H1 (cell line): ENCODE data around the gene ATP7B. TPM values are rescaled to one million over a fixed set of nuclear protein-coding genes. Genes with fewer than 3 reads are reported as not detected.

Experiments
- CTCF ChIA-PET: fragments of 300-600 bp; sonication (Branson Sonifier 250); formaldehyde crosslinking; loops from one replicate; lab custom pipeline; 2021; ENCODE audit not compliant: partially characterized antibody; lab: Charles Lee
- POLR2A ChIA-PET: fragments of 300-600 bp; sonication (Branson Sonifier 250); formaldehyde crosslinking; loops from one replicate; lab custom pipeline; 2021; ENCODE audit warnings: inconsistent platforms; ENCODE audit not compliant: partially characterized antibody; lab: Charles Lee
- DNase-seq, 2 experiments: peaks; one replicate each; pipeline versions ENCODE4 v3.0.0 to v3.0.0-alpha.2; 2010 to 2022; ENCODE audit warnings: low spot score in 2 of 2, low read depth in 1 of 2, mixed read lengths in 1 of 2
- FAIRE-seq: peaks from 2 replicates; lab custom pipeline; 2011; peaks lifted over from hg19 to GRCh38; lab: Jason Lieb, UNC
- H2AFZ ChIP-seq: 2 replicates; pipeline ENCODE4 v1.8.1; 2012; ENCODE audit warnings: low read length, inconsistent platforms
- H2AK5ac ChIP-seq: 2 replicates; pipeline ENCODE4 v1.6.1; 2013; ENCODE audit warnings: low read depth, low read length
- H2BK120ac ChIP-seq: replicated peaks from 2 replicates; pipeline ENCODE3; 2013; ENCODE audit warnings: low read depth, low read length, inconsistent platforms
- H2BK12ac ChIP-seq: 2 replicates; pipeline ENCODE4 v1.6.1; 2013; ENCODE audit warnings: low read depth, low read length
- H2BK15ac ChIP-seq: 2 replicates; pipeline ENCODE4 v1.6.1; 2013; ENCODE audit warnings: low read length
- H2BK20ac ChIP-seq: 2 replicates; pipeline ENCODE4 v1.6.1; 2013; ENCODE audit warnings: low read length
- H2BK5ac ChIP-seq: 2 replicates; pipeline ENCODE4 v1.6.1; 2013; ENCODE audit warnings: low read depth, low read length
- H3K14ac ChIP-seq: 2 replicates; pipeline ENCODE4 v1.6.1; 2013; ENCODE audit warnings: inconsistent platforms; ENCODE audit not compliant: insufficient read length
- H3K18ac ChIP-seq: 2 replicates; pipeline ENCODE4 v1.6.1; 2013; ENCODE audit warnings: low read length; ENCODE audit errors: extremely low read depth
- H3K23ac ChIP-seq: 2 replicates; pipeline ENCODE4 v1.6.1; 2013; ENCODE audit warnings: inconsistent platforms; ENCODE audit not compliant: insufficient read length
- H3K23me2 ChIP-seq: 2 replicates; pipeline ENCODE4 v1.6.1; 2013; ENCODE audit warnings: low read depth, low read length
- H3K27ac ChIP-seq: 2 replicates; pipeline ENCODE4 v1.6.1; 2011; ENCODE audit warnings: low read depth, low read length, inconsistent platforms
- H3K27me3 ChIP-seq, 4 experiments: replicated peaks in 1 of 4; 1 replicate in 1 of 4; 2 replicates in 3 of 4; pipeline versions ENCODE4 v1.6.1 to v1.8.1; 2011 to 2013; ENCODE audit warnings: low read length in 3 of 4, mild to moderate bottlenecking in 3 of 4, inconsistent platforms in 2 of 4, mixed read lengths in 2 of 4, moderate library complexity in 1 of 4; ENCODE audit not compliant: control insufficient read depth in 3 of 4, insufficient read depth in 3 of 4; ENCODE audit errors: extremely low read depth in 1 of 4
- H3K36me3 ChIP-seq, 4 experiments: 2 replicates each; pipeline versions ENCODE4 v1.6.1 to v1.8.1; 2011 to 2013; ENCODE audit warnings: mild to moderate bottlenecking in 4 of 4, low read length in 3 of 4, moderate library complexity in 2 of 4, control low read depth in 1 of 4, inconsistent platforms in 1 of 4; ENCODE audit not compliant: insufficient read depth in 4 of 4, control insufficient read depth in 2 of 4
- H3K4ac ChIP-seq: replicated peaks from 2 replicates; pipeline ENCODE3; 2013; ENCODE audit warnings: low read length, low read depth, mixed read lengths, inconsistent platforms; ENCODE audit not compliant: insufficient read length
- H3K4me1 ChIP-seq, 4 experiments: replicated peaks in 1 of 4; 1 replicate in 1 of 4; 2 replicates in 3 of 4; pipeline versions ENCODE4 v1.6.1 to v1.8.1; 2011 to 2013; ENCODE audit warnings: low read length in 3 of 4, inconsistent platforms in 2 of 4, mixed read lengths in 1 of 4; ENCODE audit not compliant: insufficient read depth in 4 of 4, control insufficient read depth in 3 of 4
- H3K4me2 ChIP-seq, 2 experiments: 2 replicates each; pipeline versions ENCODE4 v1.6.1 to v1.8.1; 2011 to 2013; ENCODE audit warnings: low read depth in 2 of 2, low read length in 2 of 2, control low read depth in 1 of 2, inconsistent platforms in 1 of 2, mild to moderate bottlenecking in 1 of 2; ENCODE audit not compliant: insufficient read depth in 1 of 2
- H3K4me3 ChIP-seq, 4 experiments: fragments of 200-600, 300-600 bp in 1 of 4; sonication (generic), shearing (Covaris generic), sonication (Bioruptor Twin) in 1 of 4; 2 replicates each; pipeline versions ENCODE4 v1.5.1 to v1.8.1; 2011 to 2016; ENCODE audit warnings: low read length in 4 of 4, low read depth in 3 of 4, control low read depth in 2 of 4, inconsistent platforms in 2 of 4, mild to moderate bottlenecking in 2 of 4, mixed read lengths in 1 of 4, moderate library complexity in 1 of 4; ENCODE audit not compliant: insufficient read depth in 2 of 4; ENCODE audit errors: extremely low read depth in 1 of 4
- H3K56ac ChIP-seq: replicated peaks from 2 replicates; pipeline ENCODE3; 2013; ENCODE audit warnings: low read depth, mild to moderate bottlenecking, mixed read lengths, low read length, inconsistent platforms; ENCODE audit not compliant: insufficient read length
- H3K79me1 ChIP-seq: 2 replicates; pipeline ENCODE4 v1.6.1; 2013; ENCODE audit warnings: low read depth, low read length, control low read depth
- H3K79me2 ChIP-seq, 2 experiments: 2 replicates each; pipeline versions ENCODE4 v1.6.1 to v1.8.1; 2012 to 2013; ENCODE audit warnings: low read length in 2 of 2, mild to moderate bottlenecking in 2 of 2, inconsistent platforms in 1 of 2; ENCODE audit not compliant: insufficient read depth in 2 of 2, control insufficient read depth in 1 of 2
- H3K9ac ChIP-seq, 4 experiments: replicated peaks in 1 of 4; 1 replicate in 1 of 4; 2 replicates in 3 of 4; pipeline versions ENCODE4 v1.6.1 to v1.8.1; 2011 to 2013; ENCODE audit warnings: low read depth in 3 of 4, low read length in 3 of 4, control low read depth in 2 of 4, mild to moderate bottlenecking in 2 of 4, moderate library complexity in 2 of 4, inconsistent platforms in 1 of 4; ENCODE audit errors: extremely low read depth in 1 of 4
- H3K9me3 ChIP-seq, 2 experiments: 2 replicates each; pipeline versions ENCODE4 v1.6.1 to v1.8.1; 2012 to 2013; ENCODE audit warnings: mild to moderate bottlenecking in 2 of 2, moderate library complexity in 2 of 2, control low read depth in 1 of 2, inconsistent platforms in 1 of 2, low read depth in 1 of 2, low read length in 1 of 2, mixed read lengths in 1 of 2; ENCODE audit not compliant: insufficient read depth in 2 of 2
- H4K20me1 ChIP-seq, 2 experiments: replicated peaks in 1 of 2; 2 replicates each; pipeline versions ENCODE3 to v1.8.1; 2011 to 2013; ENCODE audit warnings: inconsistent platforms in 2 of 2, low read length in 2 of 2, mild to moderate bottlenecking in 1 of 2; ENCODE audit not compliant: insufficient read depth in 2 of 2, control insufficient read depth in 1 of 2
- H4K5ac ChIP-seq: 2 replicates; pipeline ENCODE4 v1.6.1; 2013; ENCODE audit warnings: low read length, low read depth, mixed read lengths, inconsistent platforms; ENCODE audit not compliant: insufficient read length
- H4K8ac ChIP-seq: 2 replicates; pipeline ENCODE4 v1.8.0; 2013; ENCODE audit warnings: mild to moderate bottlenecking, moderate library complexity, low read length, inconsistent platforms; ENCODE audit not compliant: insufficient read depth; ENCODE audit errors: extremely low read depth
- H4K91ac ChIP-seq: replicated peaks from 2 replicates; pipeline ENCODE3; 2013; ENCODE audit warnings: low read length, mixed read lengths, inconsistent platforms; ENCODE audit not compliant: insufficient read length
- CHD1 ChIP-seq: IDR thresholded peaks from 2 replicates; pipeline ENCODE4 v1.6.1; 2012; ENCODE audit warnings: low read depth, low read length, improper control_type of control experiment
- CHD2 ChIP-seq: IDR thresholded peaks from 2 replicates; pipeline ENCODE4 v1.6.1; 2012; ENCODE audit warnings: low read length, improper control_type of control experiment
- EZH2 ChIP-seq: fragments of 200-600 bp; sonication (generic); IDR thresholded peaks from 2 replicates; pipeline ENCODE4 v1.7.1; 2012; ENCODE audit warnings: low read depth, mild to moderate bottlenecking, moderate library complexity, low read length, inconsistent platforms; ENCODE audit not compliant: severe bottlenecking
- GABPA ChIP-seq: IDR thresholded peaks from 2 replicates; pipeline ENCODE4 v1.6.1; 2011; ENCODE audit warnings: mild to moderate bottlenecking, low read length, moderate library complexity, borderline replicate concordance; ENCODE audit not compliant: insufficient read depth
- JUND ChIP-seq: IDR thresholded peaks from 2 replicates; pipeline ENCODE4 v1.6.1; 2011; ENCODE audit warnings: mild to moderate bottlenecking, improper control_type of control experiment, low read length
- RNF2 ChIP-seq: fragments of 200-900, 300-1000 bp; sonication (generic); IDR thresholded peaks from 2 replicates; pipeline ENCODE4 v1.7.1; 2016; ENCODE audit warnings: borderline replicate concordance, low read depth, mild to moderate bottlenecking, antibody characterized with exemption, low read length; ENCODE audit not compliant: poor library complexity, severe bottlenecking; ENCODE audit errors: missing control alignments
- SAP30 ChIP-seq: fragments of 300-600 bp; sonication (generic); IDR thresholded peaks from 2 replicates; pipeline ENCODE4 v1.7.1; 2012; ENCODE audit warnings: low read length, moderate library complexity, mild to moderate bottlenecking, inconsistent platforms; ENCODE audit not compliant: insufficient read depth, insufficient replicate concordance
- TAF1 ChIP-seq: IDR thresholded peaks from 2 replicates; pipeline ENCODE4 v1.6.1; 2011; ENCODE audit warnings: mild to moderate bottlenecking, low read depth, low read length
- WGBS, 2 experiments: shearing (Covaris generic) in 1 of 2; methylation state at CpG; one replicate each; pipeline versions ENCODE4 v1.1.6 to v1.1.7; 2013 to 2015; ENCODE audit warnings: low lambda C conversion rate in 2 of 2, mixed read lengths in 2 of 2, inconsistent platforms in 1 of 2, low coverage in 1 of 2, missing lambda C conversion rate in 1 of 2; ENCODE audit not compliant: insufficient replicate concordance in 2 of 2, insufficient coverage in 1 of 2, insufficient read length in 1 of 2; ENCODE audit errors: extremely low coverage in 1 of 2, missing lambda C conversion rate in 1 of 2; 5-methylcytosine and 5-hydroxymethylcytosine counted together
- long read RNA-seq, 2 experiments: library from RNA in 1 of 2; library from capped mRNA in 1 of 2; stranded (forward); transcript quantifications; one replicate each; pipeline ENCODE4 v2.0.0, GENCODE V29; 2021; ENCODE audit warnings: inconsistent platforms in 1 of 2
- polyA minus RNA-seq, 3 experiments: library from RNA; depleted of rRNA, polyadenylated mRNA; stranded (reverse); fragments of >200 nt; gene quantifications; 1 replicate in 2 of 3; 2 replicates in 1 of 3; pipeline ENCODE4 v1.2.3, GENCODE V29; 2011
- polyA plus RNA-seq, 7 experiments: library from polyadenylated mRNA; depleted of rRNA in 3 of 7; stranded (reverse) in 5 of 7; unstranded in 2 of 7; fragments of >200 nt in 5 of 7; fragments of 200-250 nt in 2 of 7; gene quantifications; 1 replicate in 5 of 7; 2 replicates in 1 of 7; 4 replicates in 1 of 7; pipeline versions ENCODE4 v1.2.1 to v1.2.3, GENCODE V29; 2011 to 2013; ENCODE audit warnings: missing spikeins in 2 of 7, mixed read lengths in 2 of 7
- total RNA-seq: library from RNA; stranded (reverse); fragmentation: NEBNext Ultra II Directional; extraction: Animal tissue kit (Norgen Biotek cat#: 25700); gene quantifications from 2 replicates; pipeline ENCODE4 v1.2.1, GENCODE V29; 2021

The ATP7B gene
- total RNA-seq (9.2 and 10.8 TPM in 2 replicates), polyA plus RNA-seq (2011; rRNA removed) (4.1 and 4.4 TPM in 2 replicates), polyA minus RNA-seq (2011; rRNA and poly(A)+ RNA removed) (22.4 and 28.1 TPM in 2 replicates)
- polyA plus RNA-seq (2011; cell fraction: cytosol; rRNA removed), result 5.0 TPM
- polyA plus RNA-seq (2011; cell fraction: nucleus; rRNA removed), result 11.2 TPM
- polyA plus RNA-seq (2012, experiment 1 of 2), result 4.2 to 6.0 TPM (median 4.9 TPM) in 4 replicates
- polyA plus RNA-seq (2012, experiment 2 of 2), result 2.1 TPM
- polyA plus RNA-seq (2013, experiment 1 of 2), result 4.8 TPM
- 5.0 TPM for polyA plus RNA-seq (2013, experiment 2 of 2)
- polyA minus RNA-seq (2011; cell fraction: cytosol; rRNA and poly(A)+ RNA removed), result 10.3 TPM
- polyA minus RNA-seq (2011; cell fraction: nucleus; rRNA and poly(A)+ RNA removed), result 22.7 TPM
- long read RNA-seq, experiment 1, partial matches to known transcripts, result 3 of 9 reads
- long read RNA-seq, experiment 1, other reads (novel, unspliced or antisense), result 6 of 9 reads
- long read RNA-seq, experiment 2, result 0 reads

DNA sequence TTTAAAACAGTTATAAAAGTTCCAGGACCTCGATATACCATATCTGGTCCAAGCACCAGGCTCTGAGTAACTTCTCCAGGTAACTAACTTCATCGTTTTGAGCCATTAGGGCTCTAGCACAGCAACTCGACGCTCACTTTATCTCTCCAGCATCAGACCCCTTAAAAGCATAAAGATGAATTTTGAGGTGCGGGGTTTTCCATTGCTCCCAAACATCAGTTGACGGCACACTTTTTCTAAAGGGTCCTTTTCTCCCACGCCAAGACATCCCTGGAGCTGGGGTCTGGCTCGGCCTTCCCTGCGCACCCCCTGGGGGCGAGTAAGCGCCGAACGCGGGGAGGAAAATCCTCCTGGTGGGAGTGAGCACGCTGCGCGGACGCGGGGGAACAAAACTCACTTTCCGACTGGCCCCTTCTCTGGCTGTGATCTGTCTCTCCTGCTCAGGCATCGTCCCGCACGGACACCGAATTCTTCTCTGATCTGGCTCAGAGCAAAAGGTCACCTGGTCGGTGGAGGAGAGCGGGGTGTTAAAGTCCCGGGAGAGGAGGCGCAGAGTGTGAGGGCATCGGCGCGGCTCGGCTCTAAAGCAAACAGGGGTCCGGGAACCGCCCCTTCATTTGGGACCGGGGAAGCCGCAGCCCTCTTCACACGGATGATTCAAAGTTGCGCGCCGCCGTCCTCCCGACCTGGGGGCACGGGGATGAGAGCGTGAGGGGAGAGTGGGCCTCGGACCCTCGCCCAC lies at the start of gene ATP7B:
Gene ATP7B, minus strand, starts transcription at position 561 of the 742 bp plus-strand sequence. Its CDS starts 113 bp downstream, at position 448.
- H3K9me3 ChIP-seq, result no peaks in the 10 kb centered on the region; a peak in 1 of 4 replicates
- H3K23ac ChIP-seq, result no peak within 1 kb of the TSS
- H3K4me3 ChIP-seq, result peak within 1 kb of the TSS; percentile 89 to 98 (median 94)
- peak within 1 kb of the TSS; percentile 80 to 98 (median 90) for H3K9ac ChIP-seq
- H2BK15ac ChIP-seq, result no peak within 1 kb of the TSS
- H3K23me2 ChIP-seq, result peaks cover 8% of the 10 kb centered on the region
- peak within 1 kb of the TSS; percentile 97 for H3K18ac ChIP-seq
- H3K4me2 ChIP-seq, result peak within 1 kb of the TSS; percentile 92 to 94
- no peak within 1 kb of the TSS for H2AK5ac ChIP-seq
- H3K79me1 ChIP-seq, result no peaks in the 10 kb centered on the region; the same call in 1 of the 2 replicates
- 5% methylated on average over 46 of the region's 46 CpGs; no CpG with 5 or more reads in 1 of the 2 experiments for WGBS, 2 experiments
- H2BK20ac ChIP-seq, result no peak within 1 kb of the TSS
- H2AFZ ChIP-seq, result peak within 1 kb of the TSS; percentile 98
- H3K56ac ChIP-seq, result no peak within 1 kb of the TSS
- ChIA-PET POLR2A (interaction anchor here (0.9 to 2.0 kb wide), 5 partner anchors 8 to 225 kb away, joined by 3 to 7 read pairs (median 4); no protein-coding TSS in a partner anchor), CTCF (interaction anchor here (3.0 kb wide), 1 partner anchor 10 kb away, joined by 12 read pairs; no protein-coding TSS in a partner anchor)
- peak within 1 kb of the TSS; percentile 79; the same call in 1 of the 2 replicates for H3K27ac ChIP-seq
- peaks cover 2 to 21% (median 13%) of the 10 kb centered on the region in 4 experiments for H3K27me3 ChIP-seq
- H4K91ac ChIP-seq, result peak within 1 kb of the TSS; percentile 63
- peak within 1 kb of the TSS; percentile 78 for H2BK5ac ChIP-seq
- peaks cover 0 to 6% of the 10 kb centered on the region in 2 experiments for H4K20me1 ChIP-seq
- peak within 1 kb of the TSS; percentile 83 for H3K4ac ChIP-seq
- H3K4me1 ChIP-seq, result no peaks in the 10 kb centered on the region; a peak in 1 of 7 replicates
- H4K8ac ChIP-seq, result peak within 1 kb of the TSS; percentile 89
- H2BK120ac ChIP-seq, result no peak within 1 kb of the TSS
- FAIRE-seq (no peak), DNase-seq (peak in 1 of 2 experiments; percentile 82)
- H4K5ac ChIP-seq, result peak within 1 kb of the TSS; percentile 48
- peak within 1 kb of the TSS; percentile 39; the same call in 1 of the 2 replicates for H2BK12ac ChIP-seq
- peaks cover 0 to 40% of the 10 kb centered on the region in 2 experiments; a peak in 2 of 4 replicates for H3K79me2 ChIP-seq
- H3K14ac ChIP-seq, result no peak within 1 kb of the TSS
- peaks cover 0 to 5% (median 0%) of the 10 kb centered on the region in 4 experiments; a peak in 1 of 8 replicates for H3K36me3 ChIP-seq
- TF ChIP-seq EZH2 (peak; percentile 40), TAF1 (no peak), CHD1 (no peak), RNF2 (peak; percentile 11), GABPA (no peak), SAP30 (peak; percentile 44), JUND (no peak), CHD2 (no peak)
